Activated B cell treated with CpG ODN at 0.5 μM for 24 hours (primary cell): ENCODE measurements around the gene TSPAN33. TPM values are rescaled to one million over a fixed set of nuclear protein-coding genes. Genes with fewer than 3 reads are reported as not detected.

Experiments
- ATAC-seq: fragments of 200-7000 bp; cut with Tn5 transposase; one replicate; pipeline ENCODE4 v1.10.0; 2021; ENCODE audit warnings: low read depth, mild to moderate bottlenecking, moderate library complexity
- CTCF ChIA-PET: fragments of 350-600 bp; sonication (Branson Sonifier 250); formaldehyde crosslinking; loops from one replicate; lab custom pipeline; 2021; ENCODE audit warnings: antibody characterized with exemption; lab: Charles Lee
- POLR2A ChIA-PET: fragments of 350-600 bp; sonication (Branson Sonifier 250); formaldehyde crosslinking; loops from one replicate; lab custom pipeline; 2021; ENCODE audit warnings: antibody characterized with exemption; lab: Charles Lee
- DNase-seq: peaks from one replicate; pipeline ENCODE4 v3.0.0; 2022
- H3K27ac Mint-ChIP-seq: one replicate; pipeline ENCODE4 v1.8.0; 2020; ENCODE audit warnings: mixed read lengths
- H3K27me3 Mint-ChIP-seq: one replicate; pipeline ENCODE4 v1.8.0; 2021; ENCODE audit warnings: mixed read lengths
- H3K36me3 Mint-ChIP-seq: one replicate; pipeline ENCODE4 v1.8.0; 2021; ENCODE audit warnings: low read depth, mixed read lengths
- H3K4me1 Mint-ChIP-seq: one replicate; pipeline ENCODE4 v1.8.0; 2021; ENCODE audit warnings: mixed read lengths
- H3K4me3 Mint-ChIP-seq: one replicate; pipeline ENCODE4 v1.8.0; 2020; ENCODE audit warnings: mild to moderate bottlenecking, mixed read lengths
- H3K9me3 Mint-ChIP-seq: one replicate; pipeline ENCODE4 v1.8.0; 2020; ENCODE audit warnings: mixed read lengths
- CTCF ChIP-seq: fragments of 200-600 bp; IDR thresholded peaks from one replicate; pipeline ENCODE4 v1.8.0; 2022; ENCODE audit warnings: antibody characterized with exemption, mild to moderate bottlenecking
- intact Hi-C: fragments of 100-400 bp; cut with micrococcal nuclease; formaldehyde crosslinking; loops from one replicate; pipeline ENCODE4 v1.15.1; 2024
- total RNA-seq: library from RNA; stranded (reverse); gene quantifications from 2 replicates; pipeline ENCODE4 v1.2.3, GENCODE V29; 2022

The TSPAN33 gene
- total RNA-seq, 1 donor from 2014 or later: 341 TPM

- intact Hi-C loops: no loop called here
- Mint-ChIP-seq H3K4me3 (no peak overlapping the region), H3K4me1 (peaks cover 75% of the 10 kb centered on the region), H3K9me3 (peaks cover 5% of the 10 kb centered on the region), H3K27me3 (no peaks in the 10 kb centered on the region), H3K27ac (no peak overlapping the region), H3K36me3 (peaks cover 82% of the 10 kb centered on the region)
- ChIA-PET CTCF (interaction anchor here (2.1 kb wide), 1 partner anchor 66 kb away, joined by 8 read pairs; no protein-coding TSS in a partner anchor), POLR2A (interaction anchor here (2.1 kb wide), 1 partner anchor 12 kb away, joined by 8 read pairs; no protein-coding TSS in a partner anchor)
- no peak for TF ChIP-seq CTCF
- no peak for DNase-seq
- ATAC-seq: no peak
Observed at GRCh38 chr7:129157651-129158050, 13.1 kb downstream of the TSPAN33 start.

DNA sequence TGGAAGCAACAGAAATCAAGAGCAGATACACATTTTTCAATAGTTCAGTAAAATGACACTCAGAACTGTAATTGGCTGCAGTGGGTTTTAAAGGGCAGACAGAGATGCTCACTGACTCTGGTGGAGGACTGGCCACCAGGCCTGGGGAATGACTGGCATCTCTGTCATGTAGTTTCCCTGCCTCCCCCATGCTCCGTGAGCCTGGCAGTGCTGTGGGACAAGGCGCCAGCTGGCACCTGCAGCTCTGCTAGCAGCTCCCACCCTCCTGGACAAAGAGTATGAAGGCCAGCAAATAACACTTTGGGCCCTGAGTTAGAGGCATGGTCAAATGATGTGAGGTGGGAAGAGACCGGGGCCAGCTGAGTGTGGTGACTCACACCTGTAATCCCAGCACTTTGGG lies 15.0 kb downstream of the TSPAN33 start:
- Mint-ChIP-seq H3K27me3 (no peaks in the 10 kb centered on the region), H3K36me3 (peaks cover 87% of the 10 kb centered on the region), H3K4me3 (no peak overlapping the region), H3K9me3 (peaks cover 5% of the 10 kb centered on the region), H3K27ac (peak overlapping the region; percentile 73), H3K4me1 (peaks cover 78% of the 10 kb centered on the region)
- POLR2A ChIA-PET: interaction anchor here (2.8 kb wide), 1 partner anchor 13 kb away, joined by 16 read pairs; no protein-coding TSS in a partner anchor
- CTCF ChIA-PET: interaction anchor here (0.8 kb wide), 1 partner anchor 11 kb away, joined by 3 read pairs; no protein-coding TSS in a partner anchor
- no peak for TF ChIP-seq CTCF
- ATAC-seq (no peak), DNase-seq (no peak)
- intact Hi-C loops: no loop called here

GRCh38 chr7:129160161-129160905 lies 15.8 kb downstream of the TSPAN33 start:
- Mint-ChIP-seq H3K9me3 (peaks cover 5% of the 10 kb centered on the region), H3K27ac (peak overlapping the region; percentile 61), H3K27me3 (no peaks in the 10 kb centered on the region), H3K36me3 (peaks cover 89% of the 10 kb centered on the region), H3K4me1 (peaks cover 78% of the 10 kb centered on the region), H3K4me3 (no peak overlapping the region)
- POLR2A ChIA-PET: interaction anchor here (2.8 kb wide), 1 partner anchor 14 kb away, joined by 16 read pairs; no protein-coding TSS in a partner anchor
- CTCF ChIA-PET: interaction anchor here (0.6 to 0.8 kb wide), 2 partner anchors 11 to 65 kb away, joined by 3 read pairs; no protein-coding TSS in a partner anchor
- ATAC-seq (no peak), DNase-seq (no peak)
- intact Hi-C loops: no loop called here
- TF ChIP-seq CTCF: no peak

GRCh38 chr7:129161524-129162225 lies 17.2 kb downstream of the TSPAN33 start:
- Mint-ChIP-seq H3K4me1 (peaks cover 78% of the 10 kb centered on the region), H3K27me3 (no peaks in the 10 kb centered on the region), H3K27ac (peak overlapping the region; percentile 66), H3K9me3 (peaks cover 5% of the 10 kb centered on the region), H3K36me3 (peaks cover 90% of the 10 kb centered on the region), H3K4me3 (no peak overlapping the region)
- DNase-seq (no peak), ATAC-seq (peak; percentile 32)
- intact Hi-C loops: no loop called here
- ChIA-PET CTCF (interaction anchor here (2.0 to 2.7 kb wide), 2 partner anchors 49 to 71 kb away, joined by 13 to 27 read pairs; no protein-coding TSS in a partner anchor), POLR2A (interaction anchor here (0.7 to 3.2 kb wide), 5 partner anchors 11 to 48 kb away, joined by 4 to 25 read pairs (median 4); partner anchors contain the start of gene TSPAN33)
- TF ChIP-seq CTCF: no peak
